ENCODE data around the gene ZNF568.

The ZNF568 gene

GRCh38 chr19:36915992-36916830 lies at the start of gene ZNF568, which contains the start of gene ZNF829:
TSS of gene ZNF568 (plus strand) at chr19:36916332. CDS start at chr19:36922771, 6,439 bp downstream.
TSS of gene ZNF829 (minus strand) at chr19:36916291. CDS start at chr19:36915167, 1,124 bp downstream.
- DNase-seq: peak; percentile 81

GRCh38 chr19:36876993-36877938 lies 38.9 kb upstream of the ZNF568 start:
- DNase-seq: no peak

GRCh38 chr19:36891768-36892357 lies 24.3 kb upstream of the ZNF568 start:
- DNase-seq: no peak

- DNase-seq: no peak
Measured at GRCh38 chr19:36894849-36895383, 21.2 kb upstream of the ZNF568 start.

- DNase-seq: no peak
Measured at GRCh38 chr19:36898422-36898821, 17.7 kb upstream of the ZNF568 start.

- DNase-seq: no peak
Measured at GRCh38 chr19:36916991-36917390, 859 bp downstream of the ZNF568 start.

GRCh38 chr19:36918090-36918489 lies 2.0 kb downstream of the ZNF568 start:
- DNase-seq: no peak

- no peak for DNase-seq
Measured at GRCh38 chr19:36931684-36932083, 15.6 kb downstream of the ZNF568 start.

GRCh38 chr19:36939153-36939552 lies 23.0 kb downstream of the ZNF568 start:
- DNase-seq: no peak

- DNase-seq: no peak
Measured at GRCh38 chr19:36950335-36951119, 34.4 kb downstream of the ZNF568 start.

- DNase-seq: no peak
Measured at GRCh38 chr19:36962346-36962745, 46.2 kb downstream of the ZNF568 start.

- DNase-seq: no peak
Measured at GRCh38 chr19:36963280-36963679, 47.1 kb downstream of the ZNF568 start.

- DNase-seq: no peak
Measured at GRCh38 chr19:36972571-36972970, 56.4 kb downstream of the ZNF568 start.

- peak; percentile 61 for DNase-seq
Measured at GRCh38 chr19:36973021-36973843, 57.1 kb downstream of the ZNF568 start.

- no peak for DNase-seq
Measured at GRCh38 chr19:36973844-36974195, 57.7 kb downstream of the ZNF568 start.

- DNase-seq: no peak
Measured at GRCh38 chr19:36986131-36986530, 70.0 kb downstream of the ZNF568 start.

- no peak for DNase-seq
Measured at GRCh38 chr19:36986601-36987000, 70.5 kb downstream of the ZNF568 start.

- DNase-seq: no peak
Measured at GRCh38 chr19:36987091-36987490, 71.0 kb downstream of the ZNF568 start.

GRCh38 chr19:36997152-36997842 lies 81.2 kb downstream of the ZNF568 start:
- no peak for DNase-seq

GRCh38 chr19:36997843-36998235 lies 81.7 kb downstream of the ZNF568 start:
- no peak for DNase-seq

- no peak for DNase-seq
Measured at GRCh38 chr19:36999313-36999712, 83.2 kb downstream of the ZNF568 start.

All from activated CD4-positive, alpha-beta T cell treated with anti-CD3 and anti-CD28 coated beads for 1 hour (primary cell).